Panc1 (cell line): ENCODE measurements around the gene MTOR. TPM values are rescaled to one million over a fixed set of nuclear protein-coding genes. Genes with fewer than 3 reads are reported as not detected.

Source experiments
- ATAC-seq: fragments of 200-7000 bp; cut with Tn5 transposase; 2 replicates; pipeline ENCODE4 v1.9.1; 2020; ENCODE audit warnings: mild to moderate bottlenecking, moderate library complexity
- BruUV-seq: library from RNA; stranded (reverse); fragments of 400-500 nt; replicated peaks from 2 replicates; lab custom pipeline; 2021; lab: Mats Ljungman, UMichigan
- CTCF ChIA-PET: fragments of 300-600 bp; sonication (Branson Sonifier 250); formaldehyde crosslinking; loops from one replicate; lab custom pipeline; 2022; ENCODE audit warnings: antibody characterized with exemption; lab: Charles Lee
- POLR2A ChIA-PET: fragments of 300-600 bp; sonication (Branson Sonifier 250); formaldehyde crosslinking; loops from one replicate; lab custom pipeline; 2022; ENCODE audit warnings: antibody characterized with exemption; lab: Charles Lee
- DNase-seq: peaks from one replicate; pipeline ENCODE4 v3.0.0-alpha.2; 2010; ENCODE audit warnings: low read depth, low spot score
- H3K27ac ChIP-seq: 2 replicates; pipeline ENCODE4 v1.5.1; 2011; ENCODE audit warnings: mild to moderate bottlenecking, low read length, inconsistent platforms
- H3K27me3 ChIP-seq: fragments of 200-500 bp; sonication (Bioruptor generic); 2 replicates; pipeline ENCODE4 v1.6.0; 2014; ENCODE audit warnings: low read length, inconsistent platforms; ENCODE audit not compliant: control insufficient read depth, insufficient read depth
- H3K36me3 ChIP-seq: fragments of 200-500 bp; sonication (Bioruptor generic); 2 replicates; pipeline ENCODE4 v1.5.1; 2014; ENCODE audit warnings: inconsistent platforms, mild to moderate bottlenecking, low read length, moderate library complexity; ENCODE audit not compliant: control insufficient read depth, insufficient read depth
- H3K4me1 ChIP-seq: 2 replicates; pipeline ENCODE4 v1.5.1; 2011; ENCODE audit warnings: inconsistent platforms, mild to moderate bottlenecking, low read length, moderate library complexity; ENCODE audit not compliant: control insufficient read depth, insufficient read depth
- H3K4me3 ChIP-seq, 2 experiments: 2 replicates each; pipeline ENCODE4 v1.5.1; 2011 to 2012; ENCODE audit warnings: low read depth in 2 of 2, low read length in 2 of 2, mild to moderate bottlenecking in 2 of 2, inconsistent platforms in 1 of 2, moderate library complexity in 1 of 2
- H3K9me3 ChIP-seq: fragments of 200-500 bp; sonication (Bioruptor generic); 2 replicates; pipeline ENCODE4 v1.5.1; 2014; ENCODE audit warnings: low read depth, mild to moderate bottlenecking, inconsistent platforms, low read length, moderate library complexity; ENCODE audit not compliant: control insufficient read depth, insufficient read depth
- CTCF ChIP-seq: fragments of 450-650 bp; IDR thresholded peaks from 2 replicates; pipeline ENCODE4 v1.5.1; 2017; ENCODE audit warnings: mild to moderate bottlenecking
- POLR2AphosphoS5 ChIP-seq: IDR thresholded peaks from 2 replicates; pipeline ENCODE4 v1.6.1; 2012; ENCODE audit warnings: mild to moderate bottlenecking, low read depth, low read length, moderate library complexity
- SIN3A ChIP-seq: IDR thresholded peaks from 2 replicates; pipeline ENCODE4 v1.6.1; 2012; ENCODE audit warnings: low read depth, mild to moderate bottlenecking, low read length, moderate library complexity, borderline replicate concordance; ENCODE audit not compliant: insufficient read depth
- TCF7L2 ChIP-seq: IDR thresholded peaks from 2 replicates; pipeline ENCODE4 v1.6.1; 2011; ENCODE audit warnings: mild to moderate bottlenecking, low read depth, low read length, inconsistent platforms
- in situ Hi-C: cut with HindIII; loops from 2 replicates; pipeline ENCODE4 v1.10.0; 2016; ENCODE audit warnings: low sequenced_read_pairs, low pct_unique_long_range_greater_than_20kb
- intact Hi-C: fragments of 100-400 bp; cut with micrococcal nuclease; formaldehyde crosslinking; loops from one replicate; pipeline ENCODE4 v1.10.0; 2022; ENCODE audit not compliant: unreplicated experiment
- total RNA-seq: library from RNA; stranded (reverse); gene quantifications from one replicate; pipeline ENCODE4 v1.2.1, GENCODE V29; 2021; ENCODE audit not compliant: unreplicated experiment
- TF ChIP-seq, protein P1 (sequence below), 2 experiments: IDR thresholded peaks; 2 replicates each; pipeline ENCODE4 v1.6.1; 2011 to 2012; ENCODE audit warnings: low read depth in 2 of 2, control low read depth in 1 of 2, low read length in 1 of 2, mild to moderate bottlenecking in 1 of 2, moderate library complexity in 1 of 2; ENCODE audit not compliant: insufficient read depth in 1 of 2

Gene MTOR
- total RNA-seq, 1 experiment from 2014 or later = 71.2 TPM

- no peak for DNase-seq
- TF ChIP-seq TCF7L2 (no peak), POLR2AphosphoS5 (no peak), SIN3A (no peak), CTCF (no peak)
- TF ChIP-seq, protein P1, sequence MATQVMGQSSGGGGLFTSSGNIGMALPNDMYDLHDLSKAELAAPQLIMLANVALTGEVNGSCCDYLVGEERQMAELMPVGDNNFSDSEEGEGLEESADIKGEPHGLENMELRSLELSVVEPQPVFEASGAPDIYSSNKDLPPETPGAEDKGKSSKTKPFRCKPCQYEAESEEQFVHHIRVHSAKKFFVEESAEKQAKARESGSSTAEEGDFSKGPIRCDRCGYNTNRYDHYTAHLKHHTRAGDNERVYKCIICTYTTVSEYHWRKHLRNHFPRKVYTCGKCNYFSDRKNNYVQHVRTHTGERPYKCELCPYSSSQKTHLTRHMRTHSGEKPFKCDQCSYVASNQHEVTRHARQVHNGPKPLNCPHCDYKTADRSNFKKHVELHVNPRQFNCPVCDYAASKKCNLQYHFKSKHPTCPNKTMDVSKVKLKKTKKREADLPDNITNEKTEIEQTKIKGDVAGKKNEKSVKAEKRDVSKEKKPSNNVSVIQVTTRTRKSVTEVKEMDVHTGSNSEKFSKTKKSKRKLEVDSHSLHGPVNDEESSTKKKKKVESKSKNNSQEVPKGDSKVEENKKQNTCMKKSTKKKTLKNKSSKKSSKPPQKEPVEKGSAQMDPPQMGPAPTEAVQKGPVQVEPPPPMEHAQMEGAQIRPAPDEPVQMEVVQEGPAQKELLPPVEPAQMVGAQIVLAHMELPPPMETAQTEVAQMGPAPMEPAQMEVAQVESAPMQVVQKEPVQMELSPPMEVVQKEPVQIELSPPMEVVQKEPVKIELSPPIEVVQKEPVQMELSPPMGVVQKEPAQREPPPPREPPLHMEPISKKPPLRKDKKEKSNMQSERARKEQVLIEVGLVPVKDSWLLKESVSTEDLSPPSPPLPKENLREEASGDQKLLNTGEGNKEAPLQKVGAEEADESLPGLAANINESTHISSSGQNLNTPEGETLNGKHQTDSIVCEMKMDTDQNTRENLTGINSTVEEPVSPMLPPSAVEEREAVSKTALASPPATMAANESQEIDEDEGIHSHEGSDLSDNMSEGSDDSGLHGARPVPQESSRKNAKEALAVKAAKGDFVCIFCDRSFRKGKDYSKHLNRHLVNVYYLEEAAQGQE (IDR thresholded peaks at IDR 0.05; ENCODE audit: insufficient read depth in 1 of 2, low read depth in 2 of 2, low read length in 1 of 2) = no peak
- in situ Hi-C loops = no loop called here
- ChIA-PET POLR2A (no interaction called here), CTCF (no interaction called here)
- no peak for ATAC-seq
- Histone ChIP-seq H3K27me3 (no peaks in the 10 kb centered on the region), H3K9me3 (no peaks in the 10 kb centered on the region), H3K27ac (no peak overlapping the region), H3K36me3 (peaks cover 42% of the 10 kb centered on the region), H3K4me3 (no peak overlapping the region), H3K4me1 (no peaks in the 10 kb centered on the region; the same call in 1 of the 2 replicates)
- BruUV-seq = no TSS peak
- intact Hi-C loops = no loop called here
Observed at GRCh38 chr1:11124965-11125364, 137.4 kb downstream of the MTOR start.

DNA sequence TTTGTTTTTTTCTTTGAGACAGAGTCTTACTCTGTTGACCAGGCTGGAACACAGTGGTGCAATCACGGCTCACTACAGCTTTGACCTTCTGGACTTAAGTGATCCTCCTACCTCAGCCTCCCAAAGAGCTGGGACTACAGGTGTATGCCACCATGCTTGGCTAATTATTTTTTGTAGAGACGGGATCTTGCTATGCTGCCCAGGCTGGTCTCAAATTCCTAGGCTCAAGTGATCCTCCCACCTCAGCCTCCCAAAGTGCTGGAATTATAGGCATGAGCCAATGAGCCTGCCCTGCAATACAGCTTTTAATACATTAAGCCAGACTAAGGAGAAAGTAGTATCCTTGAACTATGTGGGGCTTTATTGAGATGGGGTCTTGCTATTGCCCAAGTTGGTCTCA, 146.0 kb downstream of the MTOR start:
- H3K4me1 ChIP-seq = no peaks in the 10 kb centered on the region
- BruUV-seq = TSS peak; percentile 60
- in situ Hi-C loops (no loop called here), intact Hi-C loops (no loop called here)
- POLR2A ChIA-PET = no interaction called here
- peaks cover 9% of the 10 kb centered on the region; the same call in 1 of the 2 replicates for H3K36me3 ChIP-seq
- TF ChIP-seq, protein P1 (IDR thresholded peaks at IDR 0.05; ENCODE audit: insufficient read depth in 1 of 2, low read depth in 2 of 2, low read length in 1 of 2) = no peak
- TF ChIP-seq SIN3A = no peak
- no peak for TF ChIP-seq TCF7L2
- TF ChIP-seq CTCF = no peak
- no peak for TF ChIP-seq POLR2AphosphoS5
- no peak for ATAC-seq
- no peak overlapping the region for H3K27ac ChIP-seq
- CTCF ChIA-PET = no interaction called here
- no peaks in the 10 kb centered on the region for H3K27me3 ChIP-seq
- no peak overlapping the region for H3K4me3 ChIP-seq
- no peak for DNase-seq
- H3K9me3 ChIP-seq = no peaks in the 10 kb centered on the region
